H1 (cell line): ENCODE results near the gene HECTD1. TPM values are rescaled to one million over a fixed set of nuclear protein-coding genes. Genes with fewer than 3 reads are reported as not detected.

Source experiments
- CTCF ChIA-PET: fragments of 300-600 bp; sonication (Branson Sonifier 250); formaldehyde crosslinking; loops from one replicate; lab custom pipeline; 2021; ENCODE audit not compliant: partially characterized antibody; lab: Charles Lee
- POLR2A ChIA-PET: fragments of 300-600 bp; sonication (Branson Sonifier 250); formaldehyde crosslinking; loops from one replicate; lab custom pipeline; 2021; ENCODE audit warnings: inconsistent platforms; ENCODE audit not compliant: partially characterized antibody; lab: Charles Lee
- DNase-seq, 2 experiments: peaks; one replicate each; pipeline versions ENCODE4 v3.0.0 to v3.0.0-alpha.2; 2010 to 2022; ENCODE audit warnings: low spot score in 2 of 2, low read depth in 1 of 2, mixed read lengths in 1 of 2
- FAIRE-seq: peaks from 2 replicates; lab custom pipeline; 2011; peaks lifted over from hg19 to GRCh38; lab: Jason Lieb, UNC
- H2AFZ ChIP-seq: 2 replicates; pipeline ENCODE4 v1.8.1; 2012; ENCODE audit warnings: low read length, inconsistent platforms
- H2AK5ac ChIP-seq: 2 replicates; pipeline ENCODE4 v1.6.1; 2013; ENCODE audit warnings: low read depth, low read length
- H2BK120ac ChIP-seq: replicated peaks from 2 replicates; pipeline ENCODE3; 2013; ENCODE audit warnings: low read depth, low read length, inconsistent platforms
- H2BK12ac ChIP-seq: 2 replicates; pipeline ENCODE4 v1.6.1; 2013; ENCODE audit warnings: low read depth, low read length
- H2BK15ac ChIP-seq: 2 replicates; pipeline ENCODE4 v1.6.1; 2013; ENCODE audit warnings: low read length
- H2BK20ac ChIP-seq: 2 replicates; pipeline ENCODE4 v1.6.1; 2013; ENCODE audit warnings: low read length
- H2BK5ac ChIP-seq: 2 replicates; pipeline ENCODE4 v1.6.1; 2013; ENCODE audit warnings: low read depth, low read length
- H3K14ac ChIP-seq: 2 replicates; pipeline ENCODE4 v1.6.1; 2013; ENCODE audit warnings: inconsistent platforms; ENCODE audit not compliant: insufficient read length
- H3K18ac ChIP-seq: 2 replicates; pipeline ENCODE4 v1.6.1; 2013; ENCODE audit warnings: low read length; ENCODE audit errors: extremely low read depth
- H3K23ac ChIP-seq: 2 replicates; pipeline ENCODE4 v1.6.1; 2013; ENCODE audit warnings: inconsistent platforms; ENCODE audit not compliant: insufficient read length
- H3K23me2 ChIP-seq: 2 replicates; pipeline ENCODE4 v1.6.1; 2013; ENCODE audit warnings: low read depth, low read length
- H3K27ac ChIP-seq: 2 replicates; pipeline ENCODE4 v1.6.1; 2011; ENCODE audit warnings: low read depth, low read length, inconsistent platforms
- H3K27me3 ChIP-seq, 4 experiments: replicated peaks in 1 of 4; 1 replicate in 1 of 4; 2 replicates in 3 of 4; pipeline versions ENCODE4 v1.6.1 to v1.8.1; 2011 to 2013; ENCODE audit warnings: low read length in 3 of 4, mild to moderate bottlenecking in 3 of 4, inconsistent platforms in 2 of 4, mixed read lengths in 2 of 4, moderate library complexity in 1 of 4; ENCODE audit not compliant: control insufficient read depth in 3 of 4, insufficient read depth in 3 of 4; ENCODE audit errors: extremely low read depth in 1 of 4
- H3K36me3 ChIP-seq, 4 experiments: 2 replicates each; pipeline versions ENCODE4 v1.6.1 to v1.8.1; 2011 to 2013; ENCODE audit warnings: mild to moderate bottlenecking in 4 of 4, low read length in 3 of 4, moderate library complexity in 2 of 4, control low read depth in 1 of 4, inconsistent platforms in 1 of 4; ENCODE audit not compliant: insufficient read depth in 4 of 4, control insufficient read depth in 2 of 4
- H3K4ac ChIP-seq: replicated peaks from 2 replicates; pipeline ENCODE3; 2013; ENCODE audit warnings: low read length, low read depth, mixed read lengths, inconsistent platforms; ENCODE audit not compliant: insufficient read length
- H3K4me1 ChIP-seq, 4 experiments: replicated peaks in 1 of 4; 1 replicate in 1 of 4; 2 replicates in 3 of 4; pipeline versions ENCODE4 v1.6.1 to v1.8.1; 2011 to 2013; ENCODE audit warnings: low read length in 3 of 4, inconsistent platforms in 2 of 4, mixed read lengths in 1 of 4; ENCODE audit not compliant: insufficient read depth in 4 of 4, control insufficient read depth in 3 of 4
- H3K4me2 ChIP-seq, 2 experiments: 2 replicates each; pipeline versions ENCODE4 v1.6.1 to v1.8.1; 2011 to 2013; ENCODE audit warnings: low read depth in 2 of 2, low read length in 2 of 2, control low read depth in 1 of 2, inconsistent platforms in 1 of 2, mild to moderate bottlenecking in 1 of 2; ENCODE audit not compliant: insufficient read depth in 1 of 2
- H3K4me3 ChIP-seq, 4 experiments: fragments of 200-600, 300-600 bp in 1 of 4; sonication (generic), shearing (Covaris generic), sonication (Bioruptor Twin) in 1 of 4; 2 replicates each; pipeline versions ENCODE4 v1.5.1 to v1.8.1; 2011 to 2016; ENCODE audit warnings: low read length in 4 of 4, low read depth in 3 of 4, control low read depth in 2 of 4, inconsistent platforms in 2 of 4, mild to moderate bottlenecking in 2 of 4, mixed read lengths in 1 of 4, moderate library complexity in 1 of 4; ENCODE audit not compliant: insufficient read depth in 2 of 4; ENCODE audit errors: extremely low read depth in 1 of 4
- H3K56ac ChIP-seq: replicated peaks from 2 replicates; pipeline ENCODE3; 2013; ENCODE audit warnings: low read depth, mild to moderate bottlenecking, mixed read lengths, low read length, inconsistent platforms; ENCODE audit not compliant: insufficient read length
- H3K79me1 ChIP-seq: 2 replicates; pipeline ENCODE4 v1.6.1; 2013; ENCODE audit warnings: low read depth, low read length, control low read depth
- H3K79me2 ChIP-seq, 2 experiments: 2 replicates each; pipeline versions ENCODE4 v1.6.1 to v1.8.1; 2012 to 2013; ENCODE audit warnings: low read length in 2 of 2, mild to moderate bottlenecking in 2 of 2, inconsistent platforms in 1 of 2; ENCODE audit not compliant: insufficient read depth in 2 of 2, control insufficient read depth in 1 of 2
- H3K9ac ChIP-seq, 4 experiments: replicated peaks in 1 of 4; 1 replicate in 1 of 4; 2 replicates in 3 of 4; pipeline versions ENCODE4 v1.6.1 to v1.8.1; 2011 to 2013; ENCODE audit warnings: low read depth in 3 of 4, low read length in 3 of 4, control low read depth in 2 of 4, mild to moderate bottlenecking in 2 of 4, moderate library complexity in 2 of 4, inconsistent platforms in 1 of 4; ENCODE audit errors: extremely low read depth in 1 of 4
- H3K9me3 ChIP-seq, 2 experiments: 2 replicates each; pipeline versions ENCODE4 v1.6.1 to v1.8.1; 2012 to 2013; ENCODE audit warnings: mild to moderate bottlenecking in 2 of 2, moderate library complexity in 2 of 2, control low read depth in 1 of 2, inconsistent platforms in 1 of 2, low read depth in 1 of 2, low read length in 1 of 2, mixed read lengths in 1 of 2; ENCODE audit not compliant: insufficient read depth in 2 of 2
- H4K20me1 ChIP-seq, 2 experiments: replicated peaks in 1 of 2; 2 replicates each; pipeline versions ENCODE3 to v1.8.1; 2011 to 2013; ENCODE audit warnings: inconsistent platforms in 2 of 2, low read length in 2 of 2, mild to moderate bottlenecking in 1 of 2; ENCODE audit not compliant: insufficient read depth in 2 of 2, control insufficient read depth in 1 of 2
- H4K5ac ChIP-seq: 2 replicates; pipeline ENCODE4 v1.6.1; 2013; ENCODE audit warnings: low read length, low read depth, mixed read lengths, inconsistent platforms; ENCODE audit not compliant: insufficient read length
- H4K8ac ChIP-seq: 2 replicates; pipeline ENCODE4 v1.8.0; 2013; ENCODE audit warnings: mild to moderate bottlenecking, moderate library complexity, low read length, inconsistent platforms; ENCODE audit not compliant: insufficient read depth; ENCODE audit errors: extremely low read depth
- H4K91ac ChIP-seq: replicated peaks from 2 replicates; pipeline ENCODE3; 2013; ENCODE audit warnings: low read length, mixed read lengths, inconsistent platforms; ENCODE audit not compliant: insufficient read length
- BCL11A ChIP-seq, 2 experiments: IDR thresholded peaks; one replicate each; pipeline ENCODE4 v1.6.1; 2011; ENCODE audit warnings: low read depth in 2 of 2, low read length in 2 of 2, mild to moderate bottlenecking in 2 of 2
- CHD1 ChIP-seq: IDR thresholded peaks from 2 replicates; pipeline ENCODE4 v1.6.1; 2012; ENCODE audit warnings: low read depth, low read length, improper control_type of control experiment
- FOSL1 ChIP-seq: IDR thresholded peaks from 2 replicates; pipeline ENCODE4 v1.6.1; 2011; ENCODE audit warnings: mild to moderate bottlenecking, low read depth, low read length, moderate library complexity; ENCODE audit not compliant: insufficient read depth
- PHF8 ChIP-seq: fragments of 200-600 bp; sonication (generic); conservative IDR thresholded peaks from 2 replicates; pipeline ENCODE4 v1.7.1; 2012; ENCODE audit warnings: low read depth, mild to moderate bottlenecking, inconsistent platforms, low read length, moderate library complexity
- RXRA ChIP-seq: IDR thresholded peaks from 2 replicates; pipeline ENCODE4 v1.6.1; 2011; ENCODE audit warnings: low read depth, mild to moderate bottlenecking, low read length, moderate library complexity; ENCODE audit not compliant: insufficient read depth
- WGBS, 2 experiments: shearing (Covaris generic) in 1 of 2; methylation state at CpG; one replicate each; pipeline versions ENCODE4 v1.1.6 to v1.1.7; 2013 to 2015; ENCODE audit warnings: low lambda C conversion rate in 2 of 2, mixed read lengths in 2 of 2, inconsistent platforms in 1 of 2, low coverage in 1 of 2, missing lambda C conversion rate in 1 of 2; ENCODE audit not compliant: insufficient replicate concordance in 2 of 2, insufficient coverage in 1 of 2, insufficient read length in 1 of 2; ENCODE audit errors: extremely low coverage in 1 of 2, missing lambda C conversion rate in 1 of 2; 5-methylcytosine and 5-hydroxymethylcytosine counted together
- polyA plus RNA-seq, 7 experiments: library from polyadenylated mRNA; depleted of rRNA in 3 of 7; stranded (reverse) in 5 of 7; unstranded in 2 of 7; fragments of >200 nt in 5 of 7; fragments of 200-250 nt in 2 of 7; gene quantifications; 1 replicate in 5 of 7; 2 replicates in 1 of 7; 4 replicates in 1 of 7; pipeline versions ENCODE4 v1.2.1 to v1.2.3, GENCODE V29; 2011 to 2013; ENCODE audit warnings: missing spikeins in 2 of 7, mixed read lengths in 2 of 7
- total RNA-seq: library from RNA; stranded (reverse); fragmentation: NEBNext Ultra II Directional; extraction: Animal tissue kit (Norgen Biotek cat#: 25700); gene quantifications from 2 replicates; pipeline ENCODE4 v1.2.1, GENCODE V29; 2021
- TF ChIP-seq, protein P1 (sequence below): IDR thresholded peaks from 2 replicates; pipeline ENCODE4 v1.6.1; 2011; ENCODE audit warnings: low read depth, mild to moderate bottlenecking, low read length; ENCODE audit not compliant: insufficient read depth
- TF ChIP-seq, protein P2 (sequence below), 3 experiments: IDR thresholded peaks; 1 replicate in 2 of 3; 2 replicates in 1 of 3; pipeline versions ENCODE4 v1.5.1 to v1.6.1; 2011; ENCODE audit warnings: low read length in 3 of 3, mild to moderate bottlenecking in 3 of 3, inconsistent platforms in 2 of 3, low read depth in 1 of 3, moderate library complexity in 1 of 3; ENCODE audit not compliant: insufficient read depth in 1 of 3; ENCODE audit errors: control extremely low read depth in 1 of 3

Gene HECTD1
- total and polyA plus RNA-seq, 2 of the 8 experiments (the other 6 are each of a cell fraction or from before 2014, with no cell fraction given): 44.7 to 105 TPM

DNA sequence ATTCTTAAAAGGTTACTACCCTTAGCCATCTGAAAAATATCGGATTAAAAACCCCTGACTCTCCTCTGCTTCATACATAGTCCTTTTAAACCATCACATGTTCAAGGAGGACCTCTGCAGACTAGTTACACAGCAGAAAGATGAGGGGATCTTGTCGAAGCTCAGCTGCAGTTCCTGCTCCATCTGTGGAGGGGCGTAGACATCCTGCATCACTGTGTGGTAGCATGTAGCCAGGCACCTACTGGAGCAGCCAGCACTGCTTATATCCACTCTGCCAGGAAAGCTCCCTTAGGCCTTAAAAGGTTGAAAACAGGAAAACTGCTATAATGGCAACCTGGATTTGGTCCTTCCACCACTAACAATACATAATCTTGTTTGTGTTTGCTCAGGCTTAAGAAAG lies 123.8 kb downstream of the HECTD1 start:
- 92% methylated on average over 3 of the region's 3 CpGs; no CpG with 5 or more reads in 1 of the 2 experiments for WGBS, 2 experiments
- no peaks in the 10 kb centered on the region for H4K20me1 ChIP-seq

More for the DNA sequence above, 123.8 kb downstream of the HECTD1 start:
- Histone ChIP-seq H3K79me1 (no peaks in the 10 kb centered on the region), H2BK15ac (no peak overlapping the region), H4K91ac (no peak overlapping the region), H3K56ac (no peak overlapping the region), H2AFZ (no peak overlapping the region), H2AK5ac (no peak overlapping the region), H3K4me1 (no peaks in the 10 kb centered on the region), H3K4me2 (no peak overlapping the region), H4K5ac (no peak overlapping the region), H3K18ac (no peak overlapping the region), H4K8ac (no peak overlapping the region), H3K36me3 (no peaks in the 10 kb centered on the region), H2BK5ac (no peak overlapping the region), H3K14ac (no peak overlapping the region), H3K79me2 (no peaks in the 10 kb centered on the region), H3K9ac (no peak overlapping the region), H3K23me2 (no peaks in the 10 kb centered on the region; the same call in 1 of the 2 replicates), H3K9me3 (no peaks in the 10 kb centered on the region), H3K4ac (no peak overlapping the region), H2BK20ac (no peak overlapping the region), H3K4me3 (no peak overlapping the region), H3K27me3 (no peaks in the 10 kb centered on the region), H3K27ac (no peak overlapping the region), H3K23ac (no peak overlapping the region), H2BK120ac (no peak overlapping the region), H2BK12ac (no peak overlapping the region)
- FAIRE-seq (no peak), DNase-seq (no peak)
- ChIA-PET CTCF (interaction anchor here (0.7 to 2.7 kb wide), 8 partner anchors 10 to 159 kb away, joined by 3 to 22 read pairs (median 3); no protein-coding TSS in a partner anchor), POLR2A (no interaction called here)
- TF ChIP-seq RXRA (no peak), BCL11A (IDR thresholded peaks at IDR 0.05; ENCODE audit: low read depth in 2 of 2, low read length in 2 of 2) (no peak), CHD1 (no peak), FOSL1 (no peak), PHF8 (no peak)
- TF ChIP-seq, protein P1, sequence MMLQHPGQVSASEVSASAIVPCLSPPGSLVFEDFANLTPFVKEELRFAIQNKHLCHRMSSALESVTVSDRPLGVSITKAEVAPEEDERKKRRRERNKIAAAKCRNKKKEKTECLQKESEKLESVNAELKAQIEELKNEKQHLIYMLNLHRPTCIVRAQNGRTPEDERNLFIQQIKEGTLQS: no peak
- TF ChIP-seq, protein P2, sequence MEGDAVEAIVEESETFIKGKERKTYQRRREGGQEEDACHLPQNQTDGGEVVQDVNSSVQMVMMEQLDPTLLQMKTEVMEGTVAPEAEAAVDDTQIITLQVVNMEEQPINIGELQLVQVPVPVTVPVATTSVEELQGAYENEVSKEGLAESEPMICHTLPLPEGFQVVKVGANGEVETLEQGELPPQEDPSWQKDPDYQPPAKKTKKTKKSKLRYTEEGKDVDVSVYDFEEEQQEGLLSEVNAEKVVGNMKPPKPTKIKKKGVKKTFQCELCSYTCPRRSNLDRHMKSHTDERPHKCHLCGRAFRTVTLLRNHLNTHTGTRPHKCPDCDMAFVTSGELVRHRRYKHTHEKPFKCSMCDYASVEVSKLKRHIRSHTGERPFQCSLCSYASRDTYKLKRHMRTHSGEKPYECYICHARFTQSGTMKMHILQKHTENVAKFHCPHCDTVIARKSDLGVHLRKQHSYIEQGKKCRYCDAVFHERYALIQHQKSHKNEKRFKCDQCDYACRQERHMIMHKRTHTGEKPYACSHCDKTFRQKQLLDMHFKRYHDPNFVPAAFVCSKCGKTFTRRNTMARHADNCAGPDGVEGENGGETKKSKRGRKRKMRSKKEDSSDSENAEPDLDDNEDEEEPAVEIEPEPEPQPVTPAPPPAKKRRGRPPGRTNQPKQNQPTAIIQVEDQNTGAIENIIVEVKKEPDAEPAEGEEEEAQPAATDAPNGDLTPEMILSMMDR (IDR thresholded peaks at IDR 0.05; ENCODE audit: control extremely low read depth in 1 of 3, insufficient read depth in 1 of 3, low read depth in 1 of 3, low read length in 3 of 3): no peak
